Natural killer cell treated with Interleukin-12 subunit alpha and Interleukin-12 subunit beta and Interleukin-15 and Interleukin-18, amount 100 ng/mL, for 72 hours (primary cell): ENCODE results near the gene NOS1. TPM values are rescaled to one million over a fixed set of nuclear protein-coding genes. Genes with fewer than 3 reads are reported as not detected.
"Not testable (repeated sequence)": the region's sequence is repeated elsewhere in the genome, so short reads cannot be mapped to it uniquely, and the experiment has no call there.

Source experiments
- ATAC-seq, 2 donors: fragments of 150-1000 bp; cut with Tn5 transposase in 1 of 2; sonication (Bioruptor Pico), chemical (Tn5 transposase) in 1 of 2; 2 replicates each; pipeline ENCODE4 v1.10.0; 2021
- DNase-seq: peaks from one replicate; pipeline ENCODE4 v3.0.0; 2022; ENCODE audit warnings: low spot score
- H3K27ac Mint-ChIP-seq, 2 donors: 1 replicate in 1 of 2; 2 replicates in 1 of 2; pipeline ENCODE4 v1.8.0; 2022; ENCODE audit warnings: mixed read lengths in 2 of 2, mild to moderate bottlenecking in 1 of 2, moderate library complexity in 1 of 2
- H3K27me3 Mint-ChIP-seq, 2 donors: 1 replicate in 1 of 2; 2 replicates in 1 of 2; pipeline ENCODE4 v1.8.0; 2022; ENCODE audit warnings: mixed read lengths in 2 of 2
- H3K36me3 Mint-ChIP-seq: one replicate; pipeline ENCODE4 v1.8.0; 2022; ENCODE audit warnings: mixed read lengths
- H3K4me1 Mint-ChIP-seq, 2 donors: 1 replicate in 1 of 2; 2 replicates in 1 of 2; pipeline ENCODE4 v1.8.0; 2022; ENCODE audit warnings: low read depth in 2 of 2, mixed read lengths in 2 of 2, mild to moderate bottlenecking in 1 of 2
- H3K4me3 Mint-ChIP-seq: one replicate; pipeline ENCODE4 v1.8.0; 2022; ENCODE audit warnings: mixed read lengths
- H3K9me3 Mint-ChIP-seq: 2 replicates; pipeline ENCODE4 v1.8.0; 2022; ENCODE audit warnings: mixed read lengths
- total RNA-seq, 2 donors: library from RNA; stranded (reverse); gene quantifications; one replicate each; pipeline ENCODE4 v1.2.3, GENCODE V29; 2022

The NOS1 gene
- total RNA-seq, 2 donors from 2014 or later, result not detected

DNA sequence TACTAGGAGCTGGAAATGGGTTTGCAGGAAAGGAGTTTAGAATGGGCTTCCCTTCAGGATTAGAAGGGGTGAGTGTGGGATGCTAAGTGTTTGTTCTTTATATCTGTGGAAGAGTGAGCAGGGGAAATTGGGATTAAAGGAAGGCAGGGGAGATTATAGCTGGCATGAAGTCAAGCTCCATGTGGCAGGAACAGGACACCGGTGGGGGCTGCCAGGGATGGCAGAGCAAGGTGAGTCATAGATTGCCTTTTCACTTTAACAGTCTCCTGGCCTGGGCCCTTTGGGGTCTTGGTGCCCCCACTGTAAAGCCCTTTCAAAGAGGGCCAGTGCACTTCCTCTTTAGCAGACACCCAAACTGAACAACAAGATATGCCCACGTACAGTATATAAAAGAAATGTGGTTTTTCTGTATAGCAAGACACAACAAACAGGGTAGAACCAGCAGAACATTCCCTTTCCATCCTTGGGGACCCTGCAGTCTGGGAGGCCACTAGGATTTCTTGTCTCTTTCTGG is 148.1 kb downstream of the NOS1 start:
- ATAC-seq, result no peak
- Mint-ChIP-seq H3K9me3 (no peaks in the 10 kb centered on the region), H3K4me3 (no peak overlapping the region), H3K27me3 (peaks cover 14 to 17% of the 10 kb centered on the region in 2 donors), H3K27ac (no peak overlapping the region), H3K4me1 (no peaks in the 10 kb centered on the region), H3K36me3 (no peaks in the 10 kb centered on the region)
- DNase-seq, result no peak

DNA sequence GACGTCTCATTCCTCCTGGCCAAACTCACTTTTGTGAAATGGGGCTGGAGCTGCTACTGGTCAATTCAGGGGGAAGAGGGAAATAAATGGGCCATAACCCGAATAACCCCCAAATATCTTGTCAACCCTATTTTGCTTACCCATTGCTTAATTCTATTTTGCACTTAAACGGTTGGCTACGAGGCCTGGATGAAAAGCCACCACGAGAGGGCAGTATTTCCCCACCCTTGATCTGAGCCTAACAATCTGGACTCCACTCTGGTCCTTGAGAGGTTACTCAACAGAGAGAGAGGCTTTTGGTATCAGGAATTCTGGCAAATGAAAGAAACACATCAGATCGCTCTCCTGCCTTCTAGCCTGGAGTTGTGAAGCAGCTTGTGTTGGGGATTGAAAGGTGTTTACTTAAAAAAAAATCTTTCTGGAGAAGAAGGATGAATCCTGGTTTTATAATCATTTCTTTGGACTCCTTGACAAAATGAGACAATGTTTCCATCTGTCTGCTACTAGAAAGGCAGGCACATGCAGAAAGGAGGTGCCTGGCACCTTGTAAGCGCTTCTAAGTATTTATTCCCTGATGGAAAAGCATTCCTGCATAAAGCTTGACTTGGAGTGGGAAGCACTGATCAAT is 148.7 kb downstream of the NOS1 start:
- no peak for ATAC-seq
- H3K4me1 Mint-ChIP-seq, result no peaks in the 10 kb centered on the region
- no peak for DNase-seq
- no peak overlapping the region for H3K4me3 Mint-ChIP-seq
- H3K27ac Mint-ChIP-seq, result no peak overlapping the region
- no peaks in the 10 kb centered on the region for H3K36me3 Mint-ChIP-seq
- peaks cover 20 to 24% of the 10 kb centered on the region in 2 donors for H3K27me3 Mint-ChIP-seq
- H3K9me3 Mint-ChIP-seq, result no peaks in the 10 kb centered on the region

DNA sequence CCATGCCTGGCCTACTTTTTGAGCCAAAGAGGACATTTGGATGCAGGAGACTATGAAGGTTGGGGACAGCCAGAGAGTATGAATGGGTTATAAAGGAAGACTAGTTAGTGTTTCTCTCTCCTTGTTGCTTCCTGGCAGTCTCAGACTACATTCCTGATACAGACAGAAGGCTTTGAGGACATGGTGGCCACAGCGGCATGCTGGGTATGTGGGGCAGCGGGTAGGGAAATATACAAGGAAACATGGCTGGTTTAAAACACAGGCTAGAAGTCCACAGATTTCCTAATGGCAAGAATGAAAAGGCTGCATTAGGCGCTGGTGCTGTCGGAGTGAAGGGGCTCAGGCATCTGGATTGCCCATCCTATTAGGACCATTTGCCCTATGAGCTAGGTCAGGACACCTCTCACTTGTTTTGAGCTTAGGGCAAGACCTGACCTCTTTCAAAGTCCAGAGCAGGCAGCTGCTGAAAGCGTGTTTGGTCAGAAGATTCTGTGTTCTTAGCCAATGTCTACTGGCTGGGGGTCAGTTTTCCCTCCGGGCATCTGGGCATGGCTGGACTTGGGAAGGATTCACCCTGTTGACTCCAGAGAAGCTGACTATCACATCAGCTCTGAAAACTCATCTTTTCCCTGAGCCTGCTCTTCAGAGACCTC is 151.0 kb downstream of the NOS1 start:
- Mint-ChIP-seq H3K4me1 (no peaks in the 10 kb centered on the region), H3K27me3 (peaks cover 20 to 25% of the 10 kb centered on the region in 2 donors), H3K4me3 (no peak overlapping the region), H3K27ac (no peak overlapping the region), H3K36me3 (no peaks in the 10 kb centered on the region), H3K9me3 (no peaks in the 10 kb centered on the region)
- ATAC-seq (no peak), DNase-seq (no peak)

DNA sequence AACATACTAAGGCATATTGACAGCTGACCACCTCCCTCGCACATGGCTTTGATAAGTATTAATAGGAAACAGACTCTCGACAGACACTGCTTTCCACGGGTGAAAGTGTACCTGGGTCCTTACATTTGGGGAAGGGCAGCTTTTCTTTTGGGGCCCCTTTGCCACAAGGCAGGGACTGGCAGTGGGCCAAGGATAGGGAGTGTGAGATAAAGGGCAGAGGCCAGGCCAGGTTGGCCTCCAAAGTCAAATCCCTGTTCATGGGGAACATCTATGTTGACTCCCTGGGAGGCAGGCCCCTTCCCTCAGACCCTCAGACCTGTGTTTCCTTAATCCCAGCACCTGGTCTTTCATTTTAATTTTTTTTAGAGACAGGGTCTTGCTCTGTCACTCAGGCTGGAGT is 151.8 kb downstream of the NOS1 start:
- Mint-ChIP-seq H3K36me3 (no peaks in the 10 kb centered on the region), H3K4me3 (no peak overlapping the region), H3K27ac (no peak overlapping the region), H3K4me1 (no peaks in the 10 kb centered on the region), H3K27me3 (peaks cover 18 to 22% of the 10 kb centered on the region in 2 donors), H3K9me3 (no peaks in the 10 kb centered on the region)
- ATAC-seq (no peak), DNase-seq (no peak)

DNA sequence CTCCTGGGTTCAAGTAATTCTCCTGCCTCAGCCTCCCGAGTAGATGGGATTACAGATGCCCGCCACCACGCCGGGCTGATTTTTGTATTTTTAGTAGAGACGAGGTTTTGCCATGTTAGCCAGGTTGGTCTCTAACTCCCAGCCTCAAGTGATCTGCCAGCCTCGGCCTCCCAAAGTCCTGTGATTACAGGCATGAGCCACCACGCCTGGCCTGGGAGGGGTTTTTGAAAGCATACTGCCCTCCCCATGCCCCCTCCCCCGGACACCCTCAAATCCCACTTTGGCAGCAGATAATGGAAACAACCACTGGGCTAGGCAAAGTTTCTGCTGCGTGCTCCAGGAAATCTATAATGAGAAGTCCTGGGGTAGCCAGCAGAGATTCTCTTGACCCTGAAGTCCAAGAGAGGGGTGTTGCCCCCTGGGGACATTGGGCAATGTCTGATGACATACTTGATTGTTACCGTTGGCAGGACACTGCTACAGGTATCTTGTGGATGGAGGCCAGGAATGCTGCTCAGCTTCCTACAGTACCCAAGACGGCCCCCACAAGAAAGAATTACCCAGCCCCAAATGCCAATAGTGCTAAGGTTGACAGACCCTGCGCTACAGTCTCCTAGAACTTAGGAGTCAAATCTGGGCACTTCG is 152.5 kb downstream of the NOS1 start:
- no peaks in the 10 kb centered on the region for H3K4me1 Mint-ChIP-seq
- no peaks in the 10 kb centered on the region for H3K36me3 Mint-ChIP-seq
- DNase-seq (no peak), ATAC-seq (no peak)
- peaks cover 17 to 18% of the 10 kb centered on the region in 2 donors for H3K27me3 Mint-ChIP-seq
- no peak overlapping the region for H3K27ac Mint-ChIP-seq
- no peak overlapping the region for H3K4me3 Mint-ChIP-seq
- H3K9me3 Mint-ChIP-seq, result no peaks in the 10 kb centered on the region

DNA sequence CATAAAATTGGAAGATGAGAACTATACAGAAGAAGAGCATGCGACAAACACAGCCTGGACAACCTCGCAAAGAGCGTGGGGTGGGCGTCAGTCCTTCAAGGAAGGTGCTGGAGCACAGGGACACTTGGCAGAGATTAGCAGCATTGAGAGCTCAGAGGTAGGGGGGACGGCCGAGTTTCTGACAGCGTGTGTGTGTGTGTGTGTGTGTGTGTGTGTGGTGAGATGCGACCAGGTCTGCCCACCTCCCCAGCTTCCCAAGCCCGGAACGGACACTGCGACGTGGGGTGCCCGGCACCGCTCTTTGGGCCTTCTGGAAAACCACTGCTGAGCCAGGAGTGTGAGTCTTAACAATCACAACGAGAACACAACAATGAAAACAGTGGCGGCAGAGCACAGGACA is 153.2 kb downstream of the NOS1 start:
- Mint-ChIP-seq H3K36me3 (no peaks in the 10 kb centered on the region), H3K4me1 (no peaks in the 10 kb centered on the region), H3K4me3 (no peak overlapping the region), H3K27me3 (peaks cover 15 to 17% of the 10 kb centered on the region in 2 donors), H3K27ac (no peak overlapping the region), H3K9me3 (no peaks in the 10 kb centered on the region)
- ATAC-seq, result no peak
- DNase-seq, result no peak

DNA sequence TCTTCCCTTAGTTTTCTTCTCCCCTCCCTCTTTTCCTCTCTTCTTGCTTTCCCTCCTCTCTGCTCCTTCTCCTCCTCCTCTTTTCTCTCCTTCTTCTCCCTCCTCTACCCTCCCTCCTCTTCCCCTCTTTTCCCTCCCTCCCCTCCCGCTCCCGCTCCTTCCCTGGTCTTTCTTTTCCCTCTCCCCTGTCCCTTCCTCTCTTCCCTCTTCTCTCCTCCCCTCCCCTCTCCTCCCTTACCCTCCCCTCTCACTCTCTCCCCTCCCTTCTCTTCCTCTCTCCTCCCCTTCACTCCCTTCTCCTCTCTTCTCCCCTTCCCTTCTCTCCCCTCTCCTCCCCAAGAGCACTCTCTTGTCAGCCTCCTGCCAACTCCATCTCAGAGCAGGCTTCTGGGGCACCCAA is 153.8 kb downstream of the NOS1 start:
- H3K36me3 Mint-ChIP-seq, result no peaks in the 10 kb centered on the region
- DNase-seq, result no peak
- no peak for ATAC-seq
- no peak overlapping the region for H3K4me3 Mint-ChIP-seq
- no peaks in the 10 kb centered on the region for H3K9me3 Mint-ChIP-seq
- no peak overlapping the region for H3K27ac Mint-ChIP-seq
- H3K4me1 Mint-ChIP-seq, result no peaks in the 10 kb centered on the region
- peaks cover 11 to 17% of the 10 kb centered on the region in 2 donors for H3K27me3 Mint-ChIP-seq

DNA sequence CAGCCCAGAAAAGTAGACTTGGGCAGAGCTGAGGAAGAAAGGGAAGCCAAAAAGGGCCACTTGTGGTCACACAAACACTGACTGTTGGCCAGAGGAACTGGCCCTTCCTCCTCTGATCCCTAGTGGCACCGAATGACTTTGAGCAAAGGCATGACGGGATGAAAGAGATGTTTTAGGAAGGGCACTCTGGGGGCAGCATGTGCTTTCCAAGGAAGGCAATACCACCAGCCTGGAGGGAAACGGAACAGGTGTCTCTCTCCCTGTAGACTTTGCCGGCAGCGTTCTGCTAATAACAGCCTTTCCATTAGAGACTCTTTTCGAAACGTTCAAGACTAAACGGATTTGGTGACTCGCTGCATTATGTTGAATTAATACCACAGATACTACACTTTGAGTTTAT is 158.9 kb downstream of the NOS1 start:
- no peak overlapping the region for H3K27ac Mint-ChIP-seq
- peaks cover 14 to 29% of the 10 kb centered on the region in 2 donors for H3K27me3 Mint-ChIP-seq
- ATAC-seq (no peak), DNase-seq (no peak)
- no peaks in the 10 kb centered on the region for H3K9me3 Mint-ChIP-seq
- H3K36me3 Mint-ChIP-seq, result no peaks in the 10 kb centered on the region
- no peaks in the 10 kb centered on the region for H3K4me1 Mint-ChIP-seq
- H3K4me3 Mint-ChIP-seq, result no peak overlapping the region

DNA sequence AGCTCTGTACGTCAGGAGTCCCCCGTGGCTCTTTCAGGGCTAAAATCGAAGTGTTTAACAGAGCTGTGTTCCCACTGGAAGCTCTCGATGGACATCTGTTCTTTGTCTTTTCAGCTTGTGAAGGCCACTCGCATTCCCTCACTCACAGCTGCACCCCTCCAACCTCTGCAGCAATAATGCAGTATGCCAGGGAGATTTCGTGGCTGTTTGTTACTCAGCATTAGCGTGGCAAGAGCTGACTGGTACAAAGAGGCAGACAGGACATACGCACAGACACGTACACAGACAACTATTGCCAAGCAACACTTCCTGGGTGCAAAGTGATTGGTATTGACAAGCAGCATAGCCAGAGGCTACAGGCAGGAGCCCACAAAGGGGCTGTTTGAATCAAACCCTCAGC is 159.4 kb downstream of the NOS1 start:
- Mint-ChIP-seq H3K27me3 (peaks cover 18 to 34% of the 10 kb centered on the region in 2 donors), H3K4me3 (no peak overlapping the region), H3K36me3 (no peaks in the 10 kb centered on the region), H3K4me1 (no peaks in the 10 kb centered on the region), H3K9me3 (no peaks in the 10 kb centered on the region), H3K27ac (no peak overlapping the region)
- ATAC-seq (no peak), DNase-seq (no peak)

DNA sequence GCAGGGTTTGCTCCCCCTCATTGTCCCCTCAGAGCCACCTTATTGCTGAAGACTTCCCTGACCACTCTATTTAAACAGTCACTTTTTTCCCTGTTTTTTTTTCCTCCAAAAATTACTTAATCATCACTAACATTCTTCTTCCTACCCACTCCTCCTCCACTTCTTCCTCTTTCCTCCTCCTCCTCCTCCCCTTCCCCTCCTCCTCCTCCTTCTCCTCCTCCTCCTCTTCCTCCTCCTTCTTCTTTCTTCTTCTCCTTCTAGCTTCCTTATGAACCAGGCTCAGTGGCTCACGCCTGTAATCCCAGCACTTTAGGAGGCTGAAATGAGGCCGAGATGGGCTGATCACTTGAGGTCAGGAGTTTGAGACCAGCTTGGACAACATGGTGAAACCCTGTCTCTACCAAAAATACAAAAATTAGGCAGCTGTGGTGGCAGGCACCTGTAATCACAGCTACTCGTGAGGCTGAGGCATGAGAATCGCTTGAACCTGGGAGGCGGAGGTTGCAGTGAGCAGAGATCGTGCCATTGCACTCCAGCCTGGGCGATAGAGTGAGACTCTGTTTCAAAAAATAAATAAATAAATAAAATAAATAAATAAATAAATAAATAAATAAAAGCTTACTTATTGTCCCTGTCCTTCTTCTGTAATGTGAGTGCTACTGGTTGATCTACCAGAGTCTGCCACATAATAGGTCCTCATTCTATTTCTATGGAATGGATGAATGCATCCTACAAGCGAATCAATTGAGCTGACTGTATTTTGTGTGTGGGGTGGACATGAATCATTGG is 161.3 kb downstream of the NOS1 start:
- ATAC-seq, H3K36me3 Mint-ChIP-seq, H3K4me1 Mint-ChIP-seq, H3K4me3 Mint-ChIP-seq, DNase-seq, H3K27ac Mint-ChIP-seq, H3K9me3 Mint-ChIP-seq: not testable (repeated sequence)
- peaks cover 21 to 34% of the 10 kb centered on the region in 2 donors for H3K27me3 Mint-ChIP-seq

DNA sequence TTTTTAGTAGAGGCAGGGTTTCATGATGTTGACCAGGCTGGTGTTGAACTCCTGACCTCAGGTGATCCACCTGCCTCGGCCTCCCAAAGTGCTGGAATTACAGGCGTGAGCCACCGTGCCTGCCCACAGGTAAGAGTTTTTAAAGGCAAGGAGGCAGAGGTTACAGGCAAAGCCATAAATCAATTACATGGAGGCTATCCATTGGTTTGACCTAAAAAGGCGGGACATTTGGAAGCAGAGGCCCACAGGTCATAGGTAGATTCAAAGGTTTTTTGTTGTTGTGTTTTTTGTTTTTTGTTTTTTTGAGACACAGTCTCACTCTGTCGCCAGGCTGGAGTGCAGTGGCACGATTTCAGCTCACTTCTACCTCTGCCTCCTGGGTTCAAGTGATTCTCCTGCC is 165.1 kb downstream of the NOS1 start:
- not testable (repeated sequence) for DNase-seq, H3K4me1 Mint-ChIP-seq, ATAC-seq, H3K36me3 Mint-ChIP-seq, H3K27ac Mint-ChIP-seq, H3K9me3 Mint-ChIP-seq, H3K4me3 Mint-ChIP-seq
- H3K27me3 Mint-ChIP-seq, result peaks cover 21 to 25% of the 10 kb centered on the region in 2 donors

DNA sequence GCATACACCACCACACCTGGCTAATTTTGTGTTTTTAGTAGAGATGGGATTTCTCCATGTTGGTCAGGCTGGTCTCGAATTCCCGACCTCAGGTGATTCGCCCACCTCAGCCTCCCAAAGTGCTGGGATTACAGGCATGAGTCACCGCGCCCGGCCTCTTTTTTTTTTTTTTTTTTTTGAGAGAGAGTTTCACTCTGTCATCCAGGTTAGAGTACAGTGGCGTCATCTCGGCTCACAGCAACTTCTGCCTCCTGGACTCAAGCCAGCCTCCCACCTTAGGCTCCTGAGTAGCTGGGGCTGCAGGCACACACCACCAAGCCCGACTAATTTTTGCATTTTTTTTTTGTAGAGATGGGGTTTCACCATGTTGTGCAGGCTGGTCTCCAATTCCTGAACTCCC is 166.4 kb downstream of the NOS1 start:
- not testable (repeated sequence) for ATAC-seq, H3K4me3 Mint-ChIP-seq, H3K27ac Mint-ChIP-seq, H3K9me3 Mint-ChIP-seq, DNase-seq, H3K36me3 Mint-ChIP-seq, H3K4me1 Mint-ChIP-seq
- peaks cover 8 to 20% of the 10 kb centered on the region in 2 donors for H3K27me3 Mint-ChIP-seq

DNA sequence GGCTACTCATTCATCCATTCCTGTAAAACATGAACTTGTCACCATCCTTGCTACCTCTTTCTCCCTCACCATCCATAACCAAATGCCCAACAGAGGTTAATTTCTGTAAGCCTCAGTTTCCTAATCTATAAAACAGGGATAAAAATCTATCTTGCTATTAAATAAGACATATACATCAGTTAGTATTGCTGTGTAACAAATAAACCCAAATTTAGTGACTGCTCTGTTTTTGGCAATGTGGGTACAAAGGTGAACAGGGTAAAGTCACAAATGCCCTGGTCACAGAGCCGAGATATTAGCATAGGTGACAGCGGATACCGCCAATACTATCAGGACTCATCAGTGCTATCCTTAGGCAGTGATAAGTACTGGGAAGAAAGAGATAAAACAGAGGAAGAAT is 167.5 kb downstream of the NOS1 start:
- H3K9me3 Mint-ChIP-seq, result no peaks in the 10 kb centered on the region
- H3K4me3 Mint-ChIP-seq, result no peak overlapping the region
- peaks cover 8 to 10% of the 10 kb centered on the region in 2 donors for H3K4me1 Mint-ChIP-seq
- DNase-seq, result no peak
- no peak overlapping the region for H3K27ac Mint-ChIP-seq
- H3K36me3 Mint-ChIP-seq, result no peaks in the 10 kb centered on the region
- no peak for ATAC-seq
- peaks cover 8 to 20% of the 10 kb centered on the region in 2 donors for H3K27me3 Mint-ChIP-seq
